GM18526 (cell line): ENCODE measurements around the gene EEFSEC.
A peak's percentile ranks its signal among the peaks of the same experiment; 100 is the strongest.

Source experiments
- POLR2A ChIP-seq: IDR thresholded peaks from 3 replicates; pipeline ENCODE4 v1.6.1; 2011; ENCODE audit not compliant: insufficient read length; ENCODE audit errors: extremely low read depth

Gene EEFSEC, protein sequence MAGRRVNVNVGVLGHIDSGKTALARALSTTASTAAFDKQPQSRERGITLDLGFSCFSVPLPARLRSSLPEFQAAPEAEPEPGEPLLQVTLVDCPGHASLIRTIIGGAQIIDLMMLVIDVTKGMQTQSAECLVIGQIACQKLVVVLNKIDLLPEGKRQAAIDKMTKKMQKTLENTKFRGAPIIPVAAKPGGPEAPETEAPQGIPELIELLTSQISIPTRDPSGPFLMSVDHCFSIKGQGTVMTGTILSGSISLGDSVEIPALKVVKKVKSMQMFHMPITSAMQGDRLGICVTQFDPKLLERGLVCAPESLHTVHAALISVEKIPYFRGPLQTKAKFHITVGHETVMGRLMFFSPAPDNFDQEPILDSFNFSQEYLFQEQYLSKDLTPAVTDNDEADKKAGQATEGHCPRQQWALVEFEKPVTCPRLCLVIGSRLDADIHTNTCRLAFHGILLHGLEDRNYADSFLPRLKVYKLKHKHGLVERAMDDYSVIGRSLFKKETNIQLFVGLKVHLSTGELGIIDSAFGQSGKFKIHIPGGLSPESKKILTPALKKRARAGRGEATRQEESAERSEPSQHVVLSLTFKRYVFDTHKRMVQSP

GRCh38 chr3:128153156-128154041 lies at the start of gene EEFSEC:
Gene EEFSEC, plus strand, starts transcription at chr3:128153481. Its CDS starts 27 bp downstream, at chr3:128153508.
- peak; percentile 75 for TF ChIP-seq POLR2A

GRCh38 chr3:128107834-128108233 lies 45.4 kb upstream of the EEFSEC start:
- no peak for TF ChIP-seq POLR2A

DNA sequence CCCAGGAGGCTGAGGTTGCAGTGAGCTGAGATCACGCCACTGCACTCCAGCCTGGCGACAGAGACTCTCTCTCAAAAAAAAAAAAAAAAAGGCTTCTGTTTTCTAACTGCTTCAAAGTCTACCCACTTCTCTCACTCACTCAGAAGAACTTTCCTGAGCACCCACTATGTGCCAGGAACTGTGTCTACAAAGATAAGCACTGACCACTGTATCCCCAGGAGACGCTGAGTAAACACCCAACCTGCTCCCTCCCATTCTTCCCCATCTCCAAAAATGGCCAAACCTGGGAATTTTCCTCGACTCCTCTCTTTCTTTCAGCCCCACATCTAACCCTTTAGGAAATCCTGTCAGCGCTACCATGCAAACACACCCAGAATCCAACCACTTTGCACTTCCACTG lies 42.1 kb upstream of the EEFSEC start:
- TF ChIP-seq POLR2A, result no peak

GRCh38 chr3:128112357-128112968 lies 40.8 kb upstream of the EEFSEC start:
- no peak for TF ChIP-seq POLR2A

DNA sequence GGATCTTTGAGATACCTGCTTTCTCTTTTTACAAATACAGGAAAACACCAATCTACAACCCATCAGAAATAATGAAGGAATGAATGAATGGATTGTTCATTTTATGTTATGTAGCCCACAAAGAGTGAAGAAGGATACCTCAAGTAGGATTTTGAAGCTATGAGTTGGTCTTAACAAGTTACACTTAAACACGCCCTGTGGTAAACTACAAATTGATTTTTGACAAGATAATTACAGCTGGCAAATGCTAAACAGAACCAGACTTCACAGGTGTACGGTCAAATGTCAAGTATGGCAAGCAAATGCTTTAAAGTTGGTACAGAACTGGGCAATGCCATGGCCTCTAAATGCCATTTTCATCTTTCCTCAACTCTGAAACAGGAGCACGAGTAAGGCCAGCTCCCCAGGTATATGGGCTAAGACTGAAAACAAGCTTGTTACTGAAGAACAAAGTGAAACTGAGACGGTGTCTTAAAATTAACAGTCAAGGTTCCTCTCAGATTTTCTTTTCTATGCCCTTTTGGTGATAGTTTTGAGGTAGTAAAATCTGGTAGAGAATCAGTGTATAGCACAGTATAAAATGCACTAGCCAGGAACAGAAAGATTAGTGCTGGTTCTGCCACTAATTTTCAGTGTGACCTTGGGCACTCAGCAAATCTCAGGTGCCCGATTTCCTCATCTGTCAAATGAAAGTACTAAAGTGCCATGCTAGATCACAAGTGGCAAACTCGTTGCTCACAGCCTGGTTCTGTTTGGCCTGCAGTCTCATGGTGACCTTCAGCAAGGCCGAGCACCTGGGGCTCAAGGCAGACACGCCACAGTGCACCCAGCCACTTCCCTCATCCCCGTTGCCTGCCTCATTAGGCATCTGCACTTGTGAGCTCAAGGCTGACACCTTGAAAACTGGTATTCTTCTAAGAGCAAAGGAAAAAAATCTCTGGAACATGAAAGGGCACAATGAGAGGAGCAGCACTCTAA lies 39.2 kb upstream of the EEFSEC start:
- no peak for TF ChIP-seq POLR2A

DNA sequence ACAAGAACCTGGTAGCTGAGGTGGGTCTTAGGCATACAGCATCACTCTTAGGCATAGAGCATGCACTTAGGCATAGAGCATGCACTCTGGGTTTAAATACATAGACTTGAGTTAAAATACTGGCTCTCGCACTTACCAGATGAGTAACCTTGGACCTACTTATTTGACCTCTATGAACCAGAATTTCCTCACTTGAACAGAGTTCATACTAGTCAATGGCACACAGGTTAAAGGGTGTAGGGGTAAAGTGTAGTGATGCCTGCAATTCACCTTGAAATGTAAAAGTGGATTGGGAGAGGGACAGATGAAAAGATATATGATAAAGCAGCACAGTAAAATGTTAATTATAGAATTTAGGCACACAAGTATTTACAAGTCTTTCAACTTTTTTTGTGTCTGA lies 31.3 kb upstream of the EEFSEC start:
- no peak for TF ChIP-seq POLR2A

DNA sequence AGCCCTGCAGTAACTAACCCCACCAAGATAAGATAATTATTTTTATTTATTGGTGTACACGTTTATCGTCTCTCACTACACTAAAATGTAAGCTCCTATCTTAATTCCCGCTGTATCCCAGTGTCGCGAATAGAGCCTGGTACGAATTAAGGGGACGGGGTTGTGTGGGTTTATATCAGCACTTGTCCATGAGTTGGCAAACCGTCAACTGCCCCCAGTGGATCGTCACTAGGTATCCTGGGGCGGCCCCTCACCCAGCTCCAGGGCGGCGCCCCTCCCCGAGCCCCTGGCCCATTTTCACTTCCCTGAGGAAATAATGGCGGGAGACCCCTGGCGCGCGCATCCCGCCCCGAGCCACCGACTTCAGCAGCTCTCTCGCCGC lies 30.1 kb upstream of the EEFSEC start:
- TF ChIP-seq POLR2A, result no peak

GRCh38 chr3:128123538-128124368 lies 29.5 kb upstream of the EEFSEC start, which contains the start of gene RUVBL1:
Gene RUVBL1, minus strand, starts transcription at chr3:128123812. Its CDS starts 88 bp downstream, at chr3:128123724.
- TF ChIP-seq POLR2A, result peak; percentile 47

- no peak for TF ChIP-seq POLR2A
Observed at GRCh38 chr3:128127236-128127635, 26.0 kb upstream of the EEFSEC start.

DNA sequence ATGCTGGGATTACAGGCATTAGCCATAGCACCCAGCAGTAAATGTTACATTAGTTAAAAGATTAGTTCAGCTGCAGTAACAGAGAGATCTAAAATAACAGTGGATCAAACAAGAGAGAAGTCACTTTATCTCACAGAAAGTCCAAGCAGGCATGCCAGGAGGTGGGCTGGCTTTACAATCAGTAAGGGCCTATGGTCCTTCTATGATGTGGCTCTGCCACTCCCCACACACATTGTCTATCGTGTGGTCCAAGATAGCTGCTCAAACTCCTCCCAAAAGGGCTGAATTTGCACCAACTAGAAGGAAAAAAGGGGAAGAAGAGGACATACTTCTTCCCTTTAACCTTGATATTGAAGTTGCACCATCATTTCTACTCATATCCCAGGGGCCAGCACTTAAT lies 25.0 kb upstream of the EEFSEC start:
- no peak for TF ChIP-seq POLR2A

- no peak for TF ChIP-seq POLR2A
Observed at GRCh38 chr3:128131897-128132646, 21.2 kb upstream of the EEFSEC start.

DNA sequence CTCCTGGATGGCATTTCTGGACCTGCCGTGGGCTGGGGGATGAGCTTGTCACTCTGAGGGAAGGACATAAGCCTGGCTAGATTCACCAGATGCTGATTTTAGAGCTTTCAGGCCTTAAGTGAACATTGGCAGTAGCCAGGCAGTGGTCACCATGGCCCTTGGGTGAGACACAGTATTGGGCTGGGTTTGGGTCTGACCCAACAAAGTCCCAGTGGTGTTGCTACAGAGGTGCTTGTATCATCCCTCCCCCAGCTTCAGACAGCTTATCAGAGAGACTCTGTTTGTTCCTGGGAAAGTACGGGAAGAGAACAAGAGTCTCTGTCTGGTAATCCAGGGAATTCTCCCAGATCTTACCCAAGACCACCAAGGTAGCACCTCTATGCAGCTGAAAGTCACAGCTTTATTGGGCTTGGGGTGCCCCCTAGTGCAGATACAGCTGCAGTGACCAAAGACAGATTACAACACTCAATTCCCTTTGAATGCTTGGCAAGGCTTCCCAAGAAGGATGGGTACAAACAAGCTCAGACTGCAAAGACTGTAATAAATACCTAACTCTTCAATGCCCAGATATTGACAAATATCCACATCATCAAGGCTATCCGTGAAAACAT lies 19.9 kb upstream of the EEFSEC start:
- TF ChIP-seq POLR2A, result no peak

GRCh38 chr3:128143496-128143895 lies 9.8 kb upstream of the EEFSEC start:
- TF ChIP-seq POLR2A, result no peak
